Skin epidermis (tissue), 12 donors: ENCODE data around the gene MORN5.

ENCODE experiments used
- H3K27ac ChIP-seq, 21 experiments: fragments of 200-600 bp; sonication (generic) in 11 of 21; one replicate each; pipeline ENCODE4 v1.5.0; 2020; ENCODE audit warnings: mild to moderate bottlenecking in 3 of 21, inconsistent platforms in 2 of 21, moderate library complexity in 2 of 21
- H3K4me3 ChIP-seq, 7 experiments: fragments of 200-600 bp; sonication (generic) in 2 of 7; one replicate each; pipeline ENCODE4 v1.5.0; 2020; ENCODE audit warnings: inconsistent platforms in 2 of 7, mild to moderate bottlenecking in 2 of 7, moderate library complexity in 1 of 7

MORN5 gene

DNA sequence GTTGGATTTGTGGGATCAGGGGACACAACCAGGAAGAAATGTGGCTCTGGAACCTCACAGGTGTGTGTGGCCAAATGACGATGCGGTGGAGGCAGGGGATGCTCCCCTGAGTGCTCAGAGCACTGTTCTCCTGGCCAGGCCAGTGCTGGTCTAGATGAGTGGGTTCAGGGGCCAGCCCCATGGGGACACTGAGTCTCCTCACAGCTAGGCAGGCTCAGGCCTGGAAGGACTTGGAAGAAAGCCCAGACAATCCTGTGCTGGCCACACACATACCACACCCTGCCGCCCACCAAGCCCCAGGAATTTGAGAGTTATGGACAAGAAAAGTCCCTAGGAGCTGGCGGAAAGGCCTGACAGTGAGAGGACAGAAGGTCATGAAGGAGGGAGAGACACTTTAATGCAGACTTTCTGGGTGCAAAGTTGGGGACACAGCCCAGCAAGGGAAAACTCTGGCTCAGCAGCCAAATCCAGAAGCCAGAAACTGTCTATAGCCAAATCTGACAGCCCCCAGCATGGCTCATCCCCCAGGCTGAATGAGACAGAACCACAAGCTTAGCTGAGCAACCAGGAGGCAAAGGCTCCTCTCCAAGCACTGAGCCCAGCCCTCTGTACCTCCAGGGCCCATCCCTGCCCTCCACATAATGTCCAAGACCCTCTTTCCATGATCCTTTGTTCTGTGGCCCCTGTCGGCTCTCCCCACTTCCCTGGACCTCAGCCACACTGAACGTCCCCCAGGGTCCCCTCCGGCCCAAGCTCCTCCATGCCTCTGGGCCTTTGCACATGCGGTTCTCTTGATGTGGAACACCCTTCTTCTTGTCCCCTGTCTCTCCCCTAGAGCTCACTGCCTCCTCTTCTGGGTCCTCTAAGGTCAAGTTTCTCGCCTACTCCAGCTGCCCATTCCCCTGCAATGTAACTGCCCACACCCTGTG is 46.7 kb downstream of the MORN5 start:
- Histone ChIP-seq H3K4me3 (no peak overlapping the region), H3K27ac (no peak overlapping the region)

DNA sequence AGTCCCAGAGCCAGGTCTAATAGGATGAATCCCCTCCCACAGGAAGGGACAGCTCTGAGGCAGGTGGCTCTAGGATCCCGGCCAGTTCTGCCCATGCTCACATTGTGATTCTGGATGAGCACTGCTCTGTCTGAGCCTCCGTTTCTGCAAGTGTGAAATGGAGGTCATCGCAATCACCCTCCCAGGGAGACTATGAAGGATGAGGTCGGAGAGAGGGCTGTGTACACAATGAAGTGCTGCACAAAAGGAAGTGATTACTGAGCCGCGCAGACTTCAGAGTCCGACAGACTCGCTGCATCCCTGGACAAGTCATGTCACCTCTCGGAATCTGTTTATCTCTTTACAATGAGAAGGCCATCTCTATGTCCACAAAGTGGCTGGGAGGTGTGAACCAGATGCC is 47.4 kb downstream of the MORN5 start:
- Histone ChIP-seq H3K27ac (no peak overlapping the region), H3K4me3 (no peak overlapping the region)

- H3K4me3 ChIP-seq = no peak overlapping the region
Observed at GRCh38 chr9:122209451-122209850, 49.7 kb downstream of the MORN5 start.

GRCh38 chr9:122212473-122213004 is 52.8 kb downstream of the MORN5 start:
- H3K4me3 ChIP-seq = no peak overlapping the region
- H3K27ac ChIP-seq = no peak overlapping the region

More at GRCh38 chr9:122209451-122209850, 49.7 kb downstream of the MORN5 start:
- no peak overlapping the region for H3K27ac ChIP-seq

DNA sequence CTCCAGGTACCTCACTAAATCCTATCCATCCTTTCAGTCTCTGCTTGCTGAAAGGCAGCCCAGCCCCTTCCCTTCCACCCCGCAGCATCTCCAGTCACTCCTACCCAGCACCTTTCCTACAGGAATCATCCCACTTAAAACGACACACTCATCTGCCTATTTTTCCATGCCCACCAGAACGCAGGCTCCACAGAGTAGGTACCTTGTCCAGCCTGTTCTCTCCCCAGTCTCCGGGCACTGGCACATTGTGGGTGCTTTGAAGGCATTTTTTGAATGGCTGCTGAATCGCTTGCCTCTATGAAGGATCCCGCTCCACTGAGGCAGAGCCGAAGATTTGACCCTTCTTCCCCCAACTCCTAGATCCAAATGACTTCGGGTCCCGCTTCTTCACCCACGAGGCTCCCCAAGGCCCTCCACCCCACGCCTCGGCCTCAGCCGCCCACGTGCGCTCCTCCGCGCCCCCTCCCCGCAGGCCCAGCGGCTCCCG is 53.4 kb downstream of the MORN5 start:
- Histone ChIP-seq H3K4me3 (peak overlapping the region in 3 of 7 experiments; percentile 28 to 40 (median 37)), H3K27ac (no peak overlapping the region)

DNA sequence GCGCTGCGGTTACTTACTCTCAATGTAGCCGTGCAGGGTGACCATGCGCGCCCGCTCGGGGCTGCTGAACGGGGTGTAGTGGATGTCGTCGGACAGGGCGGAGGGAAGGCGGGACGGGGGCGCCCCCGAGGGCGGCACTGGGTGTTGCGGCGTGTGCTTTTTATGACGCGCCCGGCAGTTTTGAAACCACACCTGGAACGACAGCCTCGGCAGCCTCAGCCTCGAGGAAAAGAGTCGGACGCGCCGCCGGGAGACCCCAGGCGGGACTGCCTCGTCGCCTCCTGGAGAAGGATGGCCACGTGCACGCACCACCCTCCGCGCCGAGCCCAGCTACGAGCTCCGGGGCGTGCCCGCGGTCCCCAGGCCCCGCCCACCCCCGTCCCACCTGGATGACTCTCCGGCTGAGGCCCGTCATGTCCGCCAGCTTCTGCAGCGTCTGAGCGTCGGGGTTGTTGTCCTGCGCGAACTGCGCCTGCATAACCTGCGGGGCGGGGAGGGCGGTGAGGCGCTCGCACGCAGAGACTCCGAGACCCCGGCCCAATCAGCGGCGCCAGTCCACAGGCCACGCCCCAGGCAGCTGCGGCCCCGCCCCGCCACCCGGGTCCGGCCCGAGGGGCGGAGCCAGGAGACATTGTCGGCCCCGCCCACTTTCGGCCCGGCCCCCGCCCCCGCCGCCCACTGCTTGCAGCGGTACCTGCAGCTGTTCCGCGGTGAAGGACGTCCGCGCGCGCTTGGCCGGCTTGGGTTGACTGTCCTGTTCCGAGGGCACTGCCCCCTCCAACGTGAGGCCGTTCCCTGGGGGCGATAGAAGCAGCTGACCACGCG is 54.1 kb downstream of the MORN5 start:
- peak overlapping the region; percentile 9 to 40 (median 28) for H3K4me3 ChIP-seq

GRCh38 chr9:122214507-122214906 is 54.8 kb downstream of the MORN5 start:
- Histone ChIP-seq H3K27ac (no peak overlapping the region), H3K4me3 (peak overlapping the region in 2 of 7 experiments; percentile 28 to 37)

More for the DNA sequence above, 54.1 kb downstream of the MORN5 start:
- H3K27ac ChIP-seq = no peak overlapping the region

GRCh38 chr9:122215663-122216062 is 56.0 kb downstream of the MORN5 start:
- no peak overlapping the region for H3K4me3 ChIP-seq

DNA sequence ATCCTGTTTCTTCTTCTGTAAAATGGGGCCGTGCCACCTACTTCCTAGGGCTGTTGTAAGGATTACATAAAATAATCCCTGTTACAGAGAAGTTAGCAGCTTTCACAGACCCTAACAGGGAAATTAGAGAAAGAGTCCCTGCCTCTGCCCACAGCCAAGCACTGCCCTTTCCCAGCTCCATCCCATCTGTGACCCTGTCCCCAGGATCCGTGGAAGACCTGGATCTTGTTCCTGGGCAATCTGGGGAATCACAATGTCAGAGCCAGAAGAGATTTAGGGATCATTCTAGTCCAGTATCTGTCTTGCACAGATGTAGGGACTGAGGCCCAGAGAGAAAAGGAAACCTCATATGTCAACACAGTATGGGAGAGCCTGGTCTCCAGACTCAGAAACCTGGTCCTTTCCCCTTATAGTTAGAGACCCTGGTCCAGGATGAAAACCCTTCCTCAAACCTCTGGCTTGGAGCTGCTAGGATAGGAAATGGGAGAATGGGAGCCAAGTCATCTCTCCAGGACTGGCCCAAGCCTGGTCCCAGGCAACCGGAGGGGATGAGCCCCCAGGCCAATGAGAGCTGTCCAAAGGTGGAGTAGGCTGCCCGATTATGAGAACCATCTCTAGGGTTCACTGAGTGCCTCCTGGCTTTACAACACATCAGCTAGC is 56.6 kb downstream of the MORN5 start:
- no peak overlapping the region for H3K4me3 ChIP-seq
- H3K27ac ChIP-seq = no peak overlapping the region

More at GRCh38 chr9:122215663-122216062, 56.0 kb downstream of the MORN5 start:
- H3K27ac ChIP-seq = no peak overlapping the region

- no peak overlapping the region for H3K4me3 ChIP-seq
Observed at GRCh38 chr9:122216798-122217418, 57.2 kb downstream of the MORN5 start.

GRCh38 chr9:122217640-122218039 is 57.9 kb downstream of the MORN5 start:
- Histone ChIP-seq H3K27ac (no peak overlapping the region), H3K4me3 (no peak overlapping the region)

More at GRCh38 chr9:122216798-122217418, 57.2 kb downstream of the MORN5 start:
- H3K27ac ChIP-seq = no peak overlapping the region

- no peak overlapping the region for H3K4me3 ChIP-seq
- no peak overlapping the region for H3K27ac ChIP-seq
Observed at GRCh38 chr9:122218071-122218934, 58.6 kb downstream of the MORN5 start.

DNA sequence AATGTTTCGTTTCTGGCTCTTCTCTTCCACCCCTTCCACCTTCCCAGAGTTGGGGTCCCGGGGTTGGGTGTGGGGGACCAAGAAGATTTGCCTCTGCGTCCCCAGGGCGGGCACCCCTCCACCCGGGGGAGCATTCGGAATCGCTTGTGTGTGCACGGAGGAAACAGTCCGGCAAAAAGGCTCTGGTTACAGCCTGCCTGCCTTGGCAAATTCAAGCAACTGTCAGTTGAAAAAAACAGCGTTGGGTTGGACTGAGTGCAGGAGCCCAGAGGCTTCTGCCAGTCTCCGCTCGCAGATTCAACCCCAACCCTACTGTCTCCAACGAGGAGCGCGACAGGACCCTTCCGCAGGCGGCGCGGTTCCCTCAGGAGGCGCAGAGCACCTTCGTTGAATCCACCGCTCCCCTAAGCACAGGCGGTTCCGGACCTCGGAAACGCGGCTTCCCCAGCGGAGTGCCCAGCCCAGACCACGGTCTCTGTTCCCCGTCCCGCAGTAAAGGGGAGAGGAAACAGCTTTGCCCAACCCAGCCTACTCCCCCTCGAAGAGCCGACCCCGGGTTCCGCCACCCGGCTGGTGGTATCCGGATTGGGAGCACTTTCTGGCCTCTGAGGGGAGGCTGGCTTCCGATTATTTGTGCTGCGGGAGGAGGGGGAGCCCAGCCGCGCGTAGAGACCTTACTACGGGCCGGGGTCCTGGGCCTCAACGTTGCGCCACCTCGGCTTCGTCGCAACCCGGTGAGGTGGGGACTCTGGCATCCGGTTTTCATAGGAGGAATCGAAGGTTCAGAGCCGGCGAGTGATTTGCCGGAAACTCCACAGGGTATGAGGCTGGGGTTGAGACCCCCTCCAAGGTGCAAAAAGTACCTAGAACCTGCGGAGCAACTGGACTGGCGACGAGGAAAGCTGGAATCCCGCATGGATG is 59.5 kb downstream of the MORN5 start:
- no peak overlapping the region for H3K27ac ChIP-seq

DNA sequence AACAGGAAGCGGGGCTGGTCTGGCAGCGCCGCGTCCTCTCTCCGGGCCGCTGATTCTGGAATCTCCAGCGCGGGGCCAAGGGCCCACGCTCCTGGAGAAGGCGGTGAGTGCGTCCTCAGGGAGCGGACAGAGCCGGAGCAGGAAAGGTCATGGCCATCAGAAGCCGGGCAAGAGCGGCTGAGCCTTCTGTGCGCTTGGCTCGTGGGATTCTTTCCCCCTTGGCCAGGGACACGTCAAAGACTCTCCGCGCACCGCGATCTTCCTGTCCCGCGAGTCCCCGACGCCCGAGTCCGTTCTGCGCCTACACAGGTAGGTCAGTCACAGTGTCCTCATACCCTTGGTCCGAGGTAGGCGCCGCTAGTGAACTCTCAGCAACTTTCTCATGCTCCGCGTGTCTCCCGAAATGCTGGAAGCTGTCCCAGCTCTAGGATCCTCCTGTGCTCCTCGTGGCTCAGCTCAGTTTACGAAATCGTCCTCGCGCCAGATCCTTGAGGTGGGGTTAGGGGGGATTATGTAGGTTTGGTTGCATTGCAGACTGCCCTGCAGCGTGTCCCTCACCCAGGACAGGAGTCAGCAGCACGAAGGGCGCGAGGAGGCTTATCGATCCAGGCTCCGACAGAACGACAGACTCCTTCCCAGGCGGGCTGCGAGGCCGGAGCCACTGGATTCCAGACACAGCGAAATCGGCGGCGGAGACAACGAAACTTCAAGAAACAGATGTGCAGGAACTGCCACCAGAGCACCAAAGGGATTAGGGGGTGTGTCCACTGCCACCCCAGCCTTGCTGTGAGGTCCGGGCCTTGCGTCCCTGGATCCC is 60.4 kb downstream of the MORN5 start:
- Histone ChIP-seq H3K4me3 (peak overlapping the region in 1 of 7 experiments; percentile 10), H3K27ac (no peak overlapping the region)

More for the DNA sequence above, 59.5 kb downstream of the MORN5 start:
- H3K4me3 ChIP-seq = peak overlapping the region in 2 of 7 experiments; percentile 10

GRCh38 chr9:122220673-122221182 is 61.0 kb downstream of the MORN5 start:
- Histone ChIP-seq H3K27ac (no peak overlapping the region), H3K4me3 (no peak overlapping the region)
